MM.1S (cell line): ENCODE results near the gene ANGPT4.

Source experiments
- DNase-seq: peaks from one replicate; pipeline ENCODE4 v3.0.0-alpha.2; 2015
- H2AFZ ChIP-seq: fragments of 300-600 bp; sonication (generic); 2 replicates; pipeline ENCODE4 v1.6.0; 2016; ENCODE audit warnings: antibody characterized with exemption, low read length
- H3F3A ChIP-seq: fragments of 300-600 bp; sonication (generic); 2 replicates; pipeline ENCODE4 v1.6.1; 2016; ENCODE audit warnings: mild to moderate bottlenecking, antibody characterized with exemption, low read length, moderate library complexity, mixed read lengths; ENCODE audit not compliant: insufficient read depth
- H3K27ac ChIP-seq: fragments of 300-600 bp; sonication (generic); 2 replicates; pipeline ENCODE4 v1.5.1; 2016; ENCODE audit warnings: mild to moderate bottlenecking, low read length
- H3K27me3 ChIP-seq: fragments of 300-600 bp; sonication (generic); replicated peaks from 2 replicates; pipeline ENCODE4 v1.6.0; 2016; ENCODE audit warnings: low read length; ENCODE audit not compliant: insufficient read depth
- H3K36me3 ChIP-seq: fragments of 300-600 bp; sonication (generic); replicated peaks from 2 replicates; pipeline ENCODE4 v1.6.1; 2016; ENCODE audit warnings: mild to moderate bottlenecking, low read length, mixed read lengths; ENCODE audit not compliant: insufficient read depth
- H3K4me1 ChIP-seq: fragments of 300-600 bp; sonication (generic); 2 replicates; pipeline ENCODE4 v1.6.1; 2016; ENCODE audit warnings: low read length, mixed read lengths
- H3K4me2 ChIP-seq: fragments of 300-600 bp; sonication (generic); 2 replicates; pipeline ENCODE4 v1.6.0; 2016; ENCODE audit warnings: low read depth, low read length
- H3K4me3 ChIP-seq: fragments of 300-600 bp; sonication (generic); 2 replicates; pipeline ENCODE4 v1.5.1; 2016; ENCODE audit warnings: low read length, mixed read lengths
- H3K79me2 ChIP-seq: fragments of 300-600 bp; sonication (generic); 2 replicates; pipeline ENCODE4 v1.6.1; 2016; ENCODE audit warnings: mixed run types, low read length, mixed read lengths
- H3K9ac ChIP-seq: fragments of 300-600 bp; sonication (generic); 2 replicates; pipeline ENCODE4 v1.6.1; 2016; ENCODE audit warnings: low read length, mixed read lengths
- H3K9me2 ChIP-seq: fragments of 300-600 bp; sonication (generic); replicated peaks from 2 replicates; pipeline ENCODE4 v1.6.1; 2016; ENCODE audit warnings: mild to moderate bottlenecking, low read length, mixed read lengths; ENCODE audit not compliant: insufficient read depth
- H3K9me3 ChIP-seq: fragments of 300-600 bp; sonication (generic); replicated peaks from 2 replicates; pipeline ENCODE4 v1.6.1; 2016; ENCODE audit warnings: mild to moderate bottlenecking, low read length, mixed read lengths; ENCODE audit not compliant: insufficient read depth
- H4K20me1 ChIP-seq: fragments of 300-600 bp; sonication (generic); 2 replicates; pipeline ENCODE4 v1.6.1; 2016; ENCODE audit warnings: mild to moderate bottlenecking, low read length, moderate library complexity, mixed read lengths; ENCODE audit not compliant: insufficient read depth
- CTCF ChIP-seq: fragments of 300-600 bp; sonication (generic); IDR thresholded peaks from 2 replicates; pipeline ENCODE4 v1.5.1; 2016; ENCODE audit warnings: antibody characterized with exemption, low read length, mixed read lengths
- EZH2 ChIP-seq: fragments of 300-600 bp; sonication (generic); optimal IDR thresholded peaks from 2 replicates; pipeline ENCODE3; 2017; ENCODE audit warnings: low read depth, mild to moderate bottlenecking, antibody characterized with exemption, low read length, mixed read lengths
- EZH2phosphoT487 ChIP-seq: fragments of 300-600 bp; sonication (generic); IDR thresholded peaks from 2 replicates; pipeline ENCODE4 v1.6.1; 2018; ENCODE audit warnings: antibody characterized with exemption, low read length

Gene ANGPT4

DNA sequence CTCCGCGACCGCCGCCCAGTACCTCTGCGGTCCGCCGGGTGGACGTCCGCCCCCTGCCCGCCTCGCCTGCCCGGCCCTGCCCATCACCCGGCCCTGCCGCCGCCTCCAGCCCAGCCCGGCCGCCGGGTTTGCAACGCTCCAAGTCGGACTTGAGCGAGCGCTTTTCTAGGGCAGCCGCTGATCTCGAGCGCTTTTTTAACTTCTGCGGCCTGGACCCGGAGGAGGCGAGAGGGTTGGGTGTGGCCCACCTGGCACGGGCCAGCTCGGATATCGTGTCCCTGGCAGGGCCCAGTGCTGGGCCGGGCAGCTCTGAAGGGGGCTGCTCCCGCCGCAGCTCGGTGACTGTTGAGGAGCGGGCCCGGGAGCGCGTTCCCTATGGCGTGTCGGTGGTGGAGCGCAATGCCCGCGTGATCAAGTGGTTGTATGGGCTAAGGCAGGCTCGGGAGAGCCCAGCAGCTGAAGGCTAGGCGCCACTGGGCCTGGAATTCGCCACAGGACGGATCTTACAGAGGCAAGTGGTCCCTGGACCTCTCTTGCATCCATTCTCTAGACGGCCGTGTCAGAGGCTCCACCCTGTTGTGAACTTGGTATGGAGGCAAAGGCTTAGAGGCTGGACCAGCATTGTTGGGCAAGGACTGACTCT, 70.8 kb downstream of the ANGPT4 start:
- H3K4me2 ChIP-seq = no peak overlapping the region
- H3K9ac ChIP-seq = no peak overlapping the region
- H3K79me2 ChIP-seq = peaks cover 30% of the 10 kb centered on the region
- H3K27ac ChIP-seq = no peak overlapping the region
- no peak overlapping the region for H3K4me3 ChIP-seq
- H3K9me3 ChIP-seq = no peaks in the 10 kb centered on the region
- H3K36me3 ChIP-seq = no peaks in the 10 kb centered on the region
- no peak overlapping the region for H2AFZ ChIP-seq
- TF ChIP-seq CTCF (no peak), EZH2phosphoT487 (no peak), EZH2 (no peak)
- no peaks in the 10 kb centered on the region for H4K20me1 ChIP-seq
- H3K4me1 ChIP-seq = peaks cover 7% of the 10 kb centered on the region; the same call in 1 of the 2 replicates
- H3K9me2 ChIP-seq = no peaks in the 10 kb centered on the region
- no peaks in the 10 kb centered on the region for H3F3A ChIP-seq
- no peak for DNase-seq
- no peaks in the 10 kb centered on the region for H3K27me3 ChIP-seq

- peaks cover 7% of the 10 kb centered on the region; the same call in 1 of the 2 replicates for H3K4me1 ChIP-seq
- no peak overlapping the region for H3K27ac ChIP-seq
- TF ChIP-seq EZH2phosphoT487 (no peak), EZH2 (no peak), CTCF (no peak)
- H3K9me2 ChIP-seq = no peaks in the 10 kb centered on the region
- H4K20me1 ChIP-seq = no peaks in the 10 kb centered on the region
- no peaks in the 10 kb centered on the region for H3K36me3 ChIP-seq
- peak; percentile 79 for DNase-seq
- H3K27me3 ChIP-seq = no peaks in the 10 kb centered on the region
- H3K79me2 ChIP-seq = peaks cover 35% of the 10 kb centered on the region
- H3K4me2 ChIP-seq = no peak overlapping the region; the same call in 1 of the 2 replicates
- H3K4me3 ChIP-seq = no peak overlapping the region
- H3K9ac ChIP-seq = no peak overlapping the region
- no peaks in the 10 kb centered on the region for H3F3A ChIP-seq
- no peak overlapping the region for H2AFZ ChIP-seq
- H3K9me3 ChIP-seq = no peaks in the 10 kb centered on the region
These were observed 71.5 kb downstream of the ANGPT4 start for GRCh38 chr20:844473-845225.

GRCh38 chr20:843912-844311, 72.2 kb downstream of the ANGPT4 start:
- Histone ChIP-seq H3K4me2 (no peak overlapping the region; the same call in 1 of the 2 replicates), H3K36me3 (no peaks in the 10 kb centered on the region), H2AFZ (no peak overlapping the region), H4K20me1 (no peaks in the 10 kb centered on the region), H3K4me1 (peaks cover 7% of the 10 kb centered on the region; the same call in 1 of the 2 replicates), H3K9me3 (no peaks in the 10 kb centered on the region), H3K4me3 (no peak overlapping the region), H3K79me2 (peaks cover 40% of the 10 kb centered on the region), H3K27me3 (no peaks in the 10 kb centered on the region), H3K9me2 (no peaks in the 10 kb centered on the region), H3F3A (no peaks in the 10 kb centered on the region), H3K9ac (no peak overlapping the region), H3K27ac (no peak overlapping the region)
- no peak for TF ChIP-seq CTCF
- TF ChIP-seq EZH2 = no peak
- no peak for TF ChIP-seq EZH2phosphoT487
- no peak for DNase-seq
